G401 (cell line): ENCODE results near the gene SH3YL1. TPM values are rescaled to one million over a fixed set of nuclear protein-coding genes. Genes with fewer than 3 reads are reported as not detected.
A peak's percentile ranks its signal among the peaks of the same experiment; 100 is the strongest.
"Not testable (repeated sequence)": the region's sequence is repeated elsewhere in the genome, so short reads cannot be mapped to it uniquely, and the experiment has no call there.

ENCODE experiments used
- DNase-seq: peaks from one replicate; pipeline ENCODE4 v3.0.0-alpha.2; 2015; ENCODE audit warnings: low spot score
- in situ Hi-C: cut with HindIII; loops from 2 replicates; pipeline ENCODE4 v1.10.0; 2016; ENCODE audit warnings: low sequenced_read_pairs, mixed read lengths
- total RNA-seq: library from RNA; depleted of rRNA; stranded (reverse); fragments of >200 nt; shearing (Covaris generic); gene quantifications from 2 replicates; pipeline ENCODE4 v1.2.3, GENCODE V29; 2014

The SH3YL1 gene
- total RNA-seq, 1 experiment from 2014 or later: 20.4 TPM

GRCh38 chr2:196406-196805 is 67.4 kb downstream of the SH3YL1 start:
- no peak for DNase-seq
- in situ Hi-C loops: no loop called here

- in situ Hi-C loops: no loop called here
- no peak for DNase-seq
Measured at GRCh38 chr2:195932-196331, 67.9 kb downstream of the SH3YL1 start.

- no peak for DNase-seq
- in situ Hi-C loops: no loop called here
Measured at GRCh38 chr2:193141-193671, 70.6 kb downstream of the SH3YL1 start.

- DNase-seq: no peak
- in situ Hi-C loops: no loop called here
Measured at GRCh38 chr2:191311-192190, 72.3 kb downstream of the SH3YL1 start.

- in situ Hi-C loops: no loop called here
Measured at GRCh38 chr2:187825-188224, 76.0 kb downstream of the SH3YL1 start.

GRCh38 chr2:185221-185620 is 78.6 kb downstream of the SH3YL1 start:
- no peak for DNase-seq
- in situ Hi-C loops: no loop called here

More at GRCh38 chr2:187825-188224, 76.0 kb downstream of the SH3YL1 start:
- no peak for DNase-seq

- in situ Hi-C loops: no loop called here
Measured at GRCh38 chr2:184695-185094, 79.1 kb downstream of the SH3YL1 start.

GRCh38 chr2:182509-183122 is 81.2 kb downstream of the SH3YL1 start:
- DNase-seq: no peak

More at GRCh38 chr2:184695-185094, 79.1 kb downstream of the SH3YL1 start:
- no peak for DNase-seq

GRCh38 chr2:180311-180710 is 83.5 kb downstream of the SH3YL1 start:
- no peak for DNase-seq
- in situ Hi-C loops: no loop called here

More at GRCh38 chr2:182509-183122, 81.2 kb downstream of the SH3YL1 start:
- in situ Hi-C loops: no loop called here

GRCh38 chr2:179886-180285 is 83.9 kb downstream of the SH3YL1 start:
- in situ Hi-C loops: no loop called here
- DNase-seq: no peak

GRCh38 chr2:177733-178132 is 86.1 kb downstream of the SH3YL1 start:
- no peak for DNase-seq
- in situ Hi-C loops: no loop called here

GRCh38 chr2:176917-177316 is 86.9 kb downstream of the SH3YL1 start:
- in situ Hi-C loops: no loop called here
- DNase-seq: no peak

- in situ Hi-C loops: no loop called here
- DNase-seq: no peak
Measured at GRCh38 chr2:175880-176820, 87.7 kb downstream of the SH3YL1 start.

GRCh38 chr2:175161-175786 is 88.6 kb downstream of the SH3YL1 start:
- in situ Hi-C loops: no loop called here
- DNase-seq: no peak

GRCh38 chr2:172120-172519 is 91.7 kb downstream of the SH3YL1 start:
- DNase-seq: peak; percentile 21
- in situ Hi-C loops: not testable (repeated sequence)

GRCh38 chr2:169741-170140 is 94.1 kb downstream of the SH3YL1 start:
- in situ Hi-C loops: no loop called here

More at GRCh38 chr2:169741-170140, 94.1 kb downstream of the SH3YL1 start:
- no peak for DNase-seq
